GM20000 (cell line): ENCODE measurements around the gene ALKBH7.
"Not testable (repeated sequence)": the region's sequence is repeated elsewhere in the genome, so short reads cannot be mapped to it uniquely, and the experiment has no call there.

Experiments
- DNase-seq: peaks from one replicate; pipeline ENCODE4 v3.0.0; 2012; ENCODE audit warnings: low spot score
- TF ChIP-seq, protein P1 (sequence below): IDR thresholded peaks from 2 replicates; pipeline ENCODE4 v1.5.1; 2012; ENCODE audit warnings: mild to moderate bottlenecking, control low read depth; ENCODE audit errors: extremely low read depth, missing control alignments

ALKBH7 gene

DNA sequence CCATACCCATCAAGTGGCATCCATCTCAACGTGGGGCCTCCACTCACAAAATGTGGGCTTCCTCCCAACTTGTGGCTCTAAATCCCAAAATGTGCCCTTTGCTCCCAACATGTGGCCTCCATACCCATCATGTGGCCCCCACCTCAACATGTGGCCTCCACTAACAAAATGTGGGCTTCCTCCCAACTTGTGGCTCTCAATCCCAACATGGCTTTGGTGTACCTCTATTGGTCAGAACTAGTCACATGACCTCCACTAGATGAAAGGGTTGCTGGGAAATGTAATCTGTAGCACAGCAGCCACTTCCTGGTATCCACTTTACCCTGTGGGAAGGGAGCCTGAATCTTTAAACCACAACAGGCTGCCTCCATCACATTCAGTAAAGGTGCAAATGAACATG lies 29.1 kb upstream of the ALKBH7 start:
- no peak for DNase-seq
- TF ChIP-seq, protein P1, sequence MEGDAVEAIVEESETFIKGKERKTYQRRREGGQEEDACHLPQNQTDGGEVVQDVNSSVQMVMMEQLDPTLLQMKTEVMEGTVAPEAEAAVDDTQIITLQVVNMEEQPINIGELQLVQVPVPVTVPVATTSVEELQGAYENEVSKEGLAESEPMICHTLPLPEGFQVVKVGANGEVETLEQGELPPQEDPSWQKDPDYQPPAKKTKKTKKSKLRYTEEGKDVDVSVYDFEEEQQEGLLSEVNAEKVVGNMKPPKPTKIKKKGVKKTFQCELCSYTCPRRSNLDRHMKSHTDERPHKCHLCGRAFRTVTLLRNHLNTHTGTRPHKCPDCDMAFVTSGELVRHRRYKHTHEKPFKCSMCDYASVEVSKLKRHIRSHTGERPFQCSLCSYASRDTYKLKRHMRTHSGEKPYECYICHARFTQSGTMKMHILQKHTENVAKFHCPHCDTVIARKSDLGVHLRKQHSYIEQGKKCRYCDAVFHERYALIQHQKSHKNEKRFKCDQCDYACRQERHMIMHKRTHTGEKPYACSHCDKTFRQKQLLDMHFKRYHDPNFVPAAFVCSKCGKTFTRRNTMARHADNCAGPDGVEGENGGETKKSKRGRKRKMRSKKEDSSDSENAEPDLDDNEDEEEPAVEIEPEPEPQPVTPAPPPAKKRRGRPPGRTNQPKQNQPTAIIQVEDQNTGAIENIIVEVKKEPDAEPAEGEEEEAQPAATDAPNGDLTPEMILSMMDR, result no peak

DNA sequence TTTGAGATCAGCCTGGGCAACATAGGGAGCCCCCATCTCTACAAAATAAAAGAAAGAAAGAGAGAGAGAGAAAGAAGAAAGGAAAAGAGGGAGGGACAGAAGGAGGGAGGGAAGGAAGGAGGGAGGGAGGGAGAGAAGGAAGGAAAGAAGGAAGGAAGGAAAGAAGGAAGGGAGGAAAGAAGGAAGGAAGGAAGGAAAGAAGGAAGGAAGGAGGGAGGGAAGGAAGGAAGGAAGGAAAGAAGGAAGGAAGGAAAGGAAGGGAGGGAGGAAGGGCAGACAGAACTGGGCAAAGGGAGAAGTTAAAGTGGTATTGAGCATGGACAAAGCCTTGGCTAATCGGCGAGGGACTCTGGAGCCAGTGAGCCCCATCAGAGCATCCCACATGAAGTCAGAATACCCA lies 23.3 kb upstream of the ALKBH7 start:
- not testable (repeated sequence) for DNase-seq

DNA sequence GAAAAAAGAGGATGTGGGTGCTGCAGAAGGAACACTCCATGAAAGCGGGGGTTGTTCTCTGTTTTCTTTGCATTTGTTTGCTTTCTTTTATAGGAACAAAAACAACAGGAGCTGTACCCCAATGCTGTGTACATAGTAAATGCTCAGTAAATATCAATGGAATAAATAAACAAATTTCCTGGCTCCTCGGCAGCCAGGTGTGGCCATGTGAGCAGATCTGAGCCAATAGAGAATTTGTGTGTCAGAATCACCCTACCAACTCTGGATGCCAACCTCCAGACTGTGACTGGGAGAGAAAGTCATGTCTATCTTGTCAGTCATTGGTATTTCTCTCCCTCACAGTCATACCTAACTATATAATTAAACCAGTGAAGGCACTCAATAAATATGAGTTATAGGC lies 21.9 kb upstream of the ALKBH7 start:
- DNase-seq, result no peak
- TF ChIP-seq, protein P1, result no peak

DNA sequence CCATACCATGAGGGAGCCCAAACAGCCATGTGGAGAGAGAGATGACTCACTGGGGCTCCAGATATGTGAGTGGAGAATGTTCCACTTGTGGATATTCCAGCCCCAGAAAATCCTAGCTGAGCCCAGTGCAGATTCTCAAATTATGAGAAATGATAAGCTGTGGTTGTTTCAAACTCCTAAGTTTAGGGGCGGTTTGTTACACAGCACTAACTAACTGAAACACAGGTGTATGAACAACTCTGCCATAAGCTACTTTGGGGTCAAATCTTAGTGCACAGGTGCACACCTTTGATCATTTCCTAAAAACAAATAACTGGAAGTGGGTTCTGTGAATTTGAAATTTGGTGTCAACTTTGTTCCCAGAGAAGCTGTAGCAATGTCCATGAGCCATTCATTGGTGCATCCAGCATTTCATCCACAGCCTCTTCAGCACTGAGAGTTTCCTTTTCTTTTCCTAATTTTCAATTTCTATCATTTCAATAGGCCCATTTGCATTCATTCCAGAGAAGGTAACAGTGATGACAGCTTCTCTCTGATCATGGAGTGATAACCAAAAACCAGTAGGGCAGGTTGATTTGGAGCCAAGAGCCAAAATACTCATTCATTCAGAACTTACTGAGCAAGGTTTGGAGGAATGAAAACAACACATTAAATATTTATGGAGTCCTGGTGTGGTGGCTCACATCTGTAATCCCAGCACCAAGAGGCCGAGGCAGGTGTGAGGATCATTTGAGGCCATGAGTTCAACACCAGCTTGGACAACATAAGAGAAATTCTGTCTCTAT lies 20.0 kb upstream of the ALKBH7 start:
- TF ChIP-seq, protein P1, result no peak
- DNase-seq, result no peak

DNA sequence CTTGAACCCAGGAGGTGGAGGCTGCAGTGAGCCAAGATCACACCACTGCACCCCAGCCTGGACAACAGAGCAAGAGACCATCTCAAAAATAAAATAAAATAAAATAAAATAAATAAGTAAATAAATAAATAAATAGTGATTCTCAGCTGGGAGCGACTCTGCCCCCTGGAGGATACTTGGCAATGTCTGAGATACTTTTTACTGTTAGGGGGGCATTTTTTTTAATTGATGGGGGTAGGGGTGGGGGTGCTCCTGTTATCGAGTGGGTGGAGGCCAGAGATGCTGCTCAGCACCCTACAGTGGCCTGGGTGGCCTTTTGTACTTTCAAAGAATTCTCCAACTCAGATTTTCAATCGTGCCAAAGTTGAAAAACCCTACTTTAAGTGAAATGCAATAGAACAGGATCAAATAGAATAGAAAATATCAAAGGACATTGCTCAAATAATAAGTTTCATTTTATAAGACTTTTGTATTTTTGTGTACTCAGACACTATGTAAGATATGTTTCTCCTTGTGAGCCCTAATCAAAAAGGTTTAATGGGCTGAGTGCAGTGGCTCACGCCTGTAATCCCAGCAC lies 18.4 kb upstream of the ALKBH7 start:
- TF ChIP-seq, protein P1, result peak; percentile 2
- no peak for DNase-seq

DNA sequence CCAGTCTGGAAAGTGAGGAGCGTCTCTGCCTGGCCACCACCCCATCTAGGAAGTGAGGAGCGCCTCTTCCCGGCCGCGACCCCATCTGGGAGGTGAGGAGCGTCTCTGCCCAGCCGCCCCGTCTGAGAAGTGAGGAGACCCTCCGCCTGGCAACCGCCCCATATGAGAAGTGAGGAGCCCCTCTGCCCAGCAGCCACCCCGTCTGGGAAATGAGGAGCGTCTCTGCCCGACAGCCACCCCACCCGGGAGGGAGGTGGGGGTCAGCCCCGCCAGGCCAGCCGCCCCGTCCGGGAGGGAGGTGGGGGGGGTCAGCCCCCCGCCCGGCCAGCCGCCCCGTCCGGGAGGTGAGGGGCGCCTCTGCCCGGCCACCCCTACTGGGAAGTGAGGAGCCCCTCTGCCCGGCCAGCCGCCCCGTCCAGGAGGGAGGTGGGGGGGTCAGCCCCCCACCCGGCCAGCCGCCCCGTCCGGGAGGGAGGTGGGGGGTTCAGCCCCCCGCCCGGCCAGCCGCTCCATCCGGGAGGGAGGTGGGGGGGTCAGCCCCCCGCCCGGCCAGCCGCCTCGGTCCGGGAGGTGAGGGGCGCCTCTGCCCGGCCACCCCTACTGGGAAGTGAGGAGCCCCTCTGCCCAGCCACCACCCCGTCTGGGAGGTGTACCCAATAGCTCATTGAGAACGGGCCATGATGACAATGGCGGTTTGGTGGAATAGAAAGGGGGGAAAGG lies 17.1 kb upstream of the ALKBH7 start:
- DNase-seq, result not testable (repeated sequence)

DNA sequence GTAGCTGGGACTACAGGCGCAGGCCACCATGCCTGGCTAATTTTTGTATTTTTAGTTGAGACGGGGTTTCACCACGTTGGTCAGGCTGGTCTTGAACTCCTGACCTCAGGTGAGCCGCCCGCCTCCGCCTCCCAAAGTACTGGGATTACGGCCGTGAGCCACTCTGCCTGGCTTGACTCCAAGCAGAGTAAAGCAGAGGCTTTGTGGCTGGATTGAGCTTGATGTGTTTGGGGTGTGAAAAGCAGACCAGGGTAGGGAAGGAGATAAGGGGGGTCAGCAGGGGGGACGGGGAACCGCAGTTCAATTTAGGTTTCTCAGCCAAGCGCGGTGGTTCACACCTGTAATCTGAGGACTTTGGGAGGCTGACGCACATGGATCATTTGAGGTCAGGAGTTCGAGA lies 15.4 kb upstream of the ALKBH7 start:
- TF ChIP-seq, protein P1, result no peak

DNA sequence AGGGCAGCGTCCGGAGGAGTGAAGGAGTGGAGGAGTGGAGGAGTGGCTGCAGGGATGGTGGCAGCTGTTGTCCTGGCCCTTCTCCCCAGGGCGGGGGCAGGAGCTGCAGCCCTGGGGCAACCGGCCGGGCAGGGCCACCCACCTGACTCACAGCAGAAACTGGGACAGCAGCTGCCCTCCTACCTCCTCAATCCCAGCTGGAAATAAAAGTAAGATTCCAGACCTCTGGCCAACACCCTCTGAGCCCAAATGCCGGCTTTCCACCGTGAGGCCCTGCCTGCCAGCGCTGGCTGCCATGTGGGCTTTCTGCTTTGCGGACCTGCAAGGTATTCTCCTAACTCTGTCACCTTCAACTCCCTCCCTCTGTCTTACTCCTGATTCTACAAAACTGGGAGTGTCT lies 14.6 kb upstream of the ALKBH7 start:
- DNase-seq, result no peak
- TF ChIP-seq, protein P1, result no peak

More for the DNA sequence above, 15.4 kb upstream of the ALKBH7 start:
- DNase-seq, result no peak
